T-cell (primary cell): ENCODE measurements around the gene EXOC4. TPM values are rescaled to one million over a fixed set of nuclear protein-coding genes. Genes with fewer than 3 reads are reported as not detected.
A peak's percentile ranks its signal among the peaks of the same experiment; 100 is the strongest.

Experiments
- ATAC-seq, 4 experiments: fragments of 200-7000 bp in 3 of 4; fragments of 150-1000 bp in 1 of 4; cut with Tn5 transposase; replicated peaks in 1 of 4; 1 replicate in 3 of 4; 2 replicates in 1 of 4; pipeline ENCODE4 v1.10.0; 2021; ENCODE audit warnings: moderate library complexity in 3 of 4, mild to moderate bottlenecking in 2 of 4, moderate number of reproducible peaks in 1 of 4
- CTCF ChIA-PET, 2 donors: fragments of 300-600 bp; sonication (Branson Sonifier 250); formaldehyde crosslinking; loops; one replicate each; lab custom pipeline; 2022; ENCODE audit warnings: antibody characterized with exemption in 2 of 2; lab: Charles Lee
- POLR2A ChIA-PET, 2 donors: fragments of 300-600 bp; sonication (Branson Sonifier 250); formaldehyde crosslinking; loops; one replicate each; lab custom pipeline; 2022; ENCODE audit warnings: antibody characterized with exemption in 2 of 2; lab: Charles Lee
- DNase-seq, 35 experiments: peaks; one replicate each; pipeline versions ENCODE4 v3.0.0 to v3.0.0-alpha.2; 2013 to 2023
- H3K27ac ChIP-seq: one replicate; pipeline ENCODE4 v1.5.1; 2013; ENCODE audit warnings: low read length
- H3K27me3 ChIP-seq, 2 experiments: replicated peaks in 1 of 2; 1 replicate in 1 of 2; 2 replicates in 1 of 2; pipeline versions ENCODE4 v1.6.1 to v1.7.0; 2013; ENCODE audit warnings: low read length in 1 of 2, mixed read lengths in 1 of 2; ENCODE audit not compliant: control insufficient read depth in 2 of 2, insufficient read depth in 2 of 2; ENCODE audit errors: extremely low read depth in 1 of 2
- H3K36me3 ChIP-seq, 2 donors: 1 replicate in 1 of 2; 2 replicates in 1 of 2; pipeline versions ENCODE4 v1.6.1 to v1.7.0; 2013; ENCODE audit warnings: low read length in 1 of 2; ENCODE audit not compliant: control insufficient read depth in 2 of 2, insufficient read depth in 1 of 2; ENCODE audit errors: extremely low read depth in 1 of 2
- H3K4me1 ChIP-seq, 2 experiments: 1 replicate in 1 of 2; 2 replicates in 1 of 2; pipeline versions ENCODE4 v1.6.1 to v1.7.0; 2013; ENCODE audit warnings: low read length in 2 of 2, mixed read lengths in 1 of 2; ENCODE audit not compliant: insufficient read depth in 2 of 2, control insufficient read depth in 1 of 2; ENCODE audit errors: extremely low read depth in 1 of 2
- H3K4me3 ChIP-seq, 2 donors: 1 replicate in 1 of 2; 2 replicates in 1 of 2; pipeline versions ENCODE4 v1.5.1 to v1.7.0; 2013; ENCODE audit warnings: mild to moderate bottlenecking in 2 of 2, low read length in 1 of 2, moderate library complexity in 1 of 2; ENCODE audit not compliant: control insufficient read depth in 1 of 2; ENCODE audit errors: extremely low read depth in 1 of 2
- H3K9me3 ChIP-seq: 2 replicates; pipeline ENCODE4 v1.7.0; 2013
- H3K27ac Mint-ChIP-seq, 2 donors: one replicate each; pipeline ENCODE4 v1.8.0; 2020 to 2021; ENCODE audit warnings: mild to moderate bottlenecking in 2 of 2, mixed read lengths in 2 of 2
- H3K27me3 Mint-ChIP-seq, 2 donors: one replicate each; pipeline ENCODE4 v1.8.0; 2021 to 2022; ENCODE audit warnings: mixed read lengths in 2 of 2
- H3K36me3 Mint-ChIP-seq: one replicate; pipeline ENCODE4 v1.8.0; 2021; ENCODE audit warnings: mixed read lengths
- H3K4me1 Mint-ChIP-seq, 3 donors: one replicate each; pipeline ENCODE4 v1.8.0; 2020 to 2022; ENCODE audit warnings: mixed read lengths in 3 of 3, mild to moderate bottlenecking in 1 of 3
- H3K4me3 Mint-ChIP-seq, 3 donors: one replicate each; pipeline ENCODE4 v1.8.0; 2020 to 2022; ENCODE audit warnings: mild to moderate bottlenecking in 3 of 3, mixed read lengths in 3 of 3, moderate library complexity in 3 of 3
- H3K9me3 Mint-ChIP-seq, 3 donors: one replicate each; pipeline ENCODE4 v1.8.0; 2020 to 2022; ENCODE audit warnings: mixed read lengths in 3 of 3
- WGBS: methylation state at CpG from one replicate; pipeline ENCODE4 v1.1.5; 2013; ENCODE audit warnings: missing lambda C conversion rate; ENCODE audit not compliant: insufficient coverage; 5-methylcytosine and 5-hydroxymethylcytosine counted together
- total RNA-seq, 35 experiments: library from RNA in 6 of 35; stranded (reverse) in 6 of 35; fragments of 120-200 nt in 1 of 35; gene quantifications; one replicate each; pipeline versions ENCODE4 v1.2.1 to v1.2.4 and lab custom pipeline; 2013 to 2026

The EXOC4 gene
- total RNA-seq, 5 donors from 2014 or later (not counting 1 experiment from before 2014, with no cell fraction given): 58.2 to 108 (median 64.8) TPM

- no peak overlapping the region for H3K4me3 Mint-ChIP-seq
- peaks cover 0 to 5% (median 3%) of the 10 kb centered on the region in 3 donors for H3K9me3 Mint-ChIP-seq
- ATAC-seq (no peak), DNase-seq (no peak)
- no peak overlapping the region for H3K27ac Mint-ChIP-seq
- CTCF ChIA-PET: no interaction called here
- H3K4me1 Mint-ChIP-seq: peaks cover 0 to 3% (median 3%) of the 10 kb centered on the region in 3 donors
- H3K4me3 ChIP-seq: no peak overlapping the region
- POLR2A ChIA-PET: no interaction called here
- no peaks in the 10 kb centered on the region for H3K27me3 ChIP-seq
- H3K36me3 ChIP-seq: no peaks in the 10 kb centered on the region
- no peaks in the 10 kb centered on the region for H3K9me3 ChIP-seq
- peaks cover 21% of the 10 kb centered on the region for H3K36me3 Mint-ChIP-seq
- no peaks in the 10 kb centered on the region for H3K4me1 ChIP-seq
- 89% methylated on average over 2 of the region's 3 CpGs for WGBS
- no peaks in the 10 kb centered on the region for H3K27me3 Mint-ChIP-seq
- no peak overlapping the region for H3K27ac ChIP-seq
These were observed 251.9 kb downstream of the EXOC4 start for GRCh38 chr7:133504825-133505224.

- H3K4me1 Mint-ChIP-seq: peaks cover 0 to 5% (median under 1%) of the 10 kb centered on the region in 3 donors
These were observed 256.9 kb downstream of the EXOC4 start for GRCh38 chr7:133509822-133510221.

GRCh38 chr7:133510326-133511055 lies 257.6 kb downstream of the EXOC4 start:
- Histone ChIP-seq H3K4me1 (no peaks in the 10 kb centered on the region), H3K36me3 (no peaks in the 10 kb centered on the region), H3K4me3 (no peak overlapping the region), H3K27ac (no peak overlapping the region), H3K9me3 (no peaks in the 10 kb centered on the region), H3K27me3 (no peaks in the 10 kb centered on the region)
- no peak for ATAC-seq
- DNase-seq: no peak
- Mint-ChIP-seq H3K9me3 (peaks cover 3 to 11% (median 9%) of the 10 kb centered on the region in 3 donors), H3K4me1 (peaks cover 0 to 5% (median 0%) of the 10 kb centered on the region in 3 donors), H3K27me3 (no peaks in the 10 kb centered on the region), H3K4me3 (no peak overlapping the region), H3K36me3 (peaks cover 42% of the 10 kb centered on the region), H3K27ac (no peak overlapping the region)
- ChIA-PET CTCF (no interaction called here), POLR2A (interaction anchor here in 1 of 2 donors (0.5 kb wide), 1 partner anchor 80 kb away, joined by 4 read pairs; no protein-coding TSS in a partner anchor)
- WGBS: no CpG with 5 or more reads among the region's 4 CpGs

More at GRCh38 chr7:133509822-133510221, 256.9 kb downstream of the EXOC4 start:
- Histone ChIP-seq H3K9me3 (no peaks in the 10 kb centered on the region), H3K36me3 (no peaks in the 10 kb centered on the region), H3K27me3 (no peaks in the 10 kb centered on the region), H3K27ac (no peak overlapping the region), H3K4me1 (no peaks in the 10 kb centered on the region), H3K4me3 (no peak overlapping the region)
- CTCF ChIA-PET: no interaction called here
- Mint-ChIP-seq H3K36me3 (peaks cover 42% of the 10 kb centered on the region), H3K9me3 (peaks cover 3 to 11% (median 9%) of the 10 kb centered on the region in 3 donors), H3K27ac (no peak overlapping the region), H3K4me3 (no peak overlapping the region), H3K27me3 (no peaks in the 10 kb centered on the region)
- DNase-seq (no peak), ATAC-seq (no peak)
- no CpG with 5 or more reads among the region's 5 CpGs for WGBS
- POLR2A ChIA-PET: no interaction called here

GRCh38 chr7:133511252-133511651 lies 258.4 kb downstream of the EXOC4 start:
- Histone ChIP-seq H3K4me3 (no peak overlapping the region), H3K4me1 (no peaks in the 10 kb centered on the region), H3K9me3 (no peaks in the 10 kb centered on the region), H3K36me3 (no peaks in the 10 kb centered on the region), H3K27me3 (no peaks in the 10 kb centered on the region), H3K27ac (no peak overlapping the region)
- peaks cover 0 to 5% (median 0%) of the 10 kb centered on the region in 3 donors for H3K4me1 Mint-ChIP-seq
- H3K4me3 Mint-ChIP-seq: no peak overlapping the region
- H3K36me3 Mint-ChIP-seq: peaks cover 44% of the 10 kb centered on the region
- WGBS: 100% methylated on average over 1 of the region's 3 CpGs
- POLR2A ChIA-PET: interaction anchor here in 1 of 2 donors (0.5 kb wide), 1 partner anchor 79 kb away, joined by 4 read pairs; no protein-coding TSS in a partner anchor
- DNase-seq (no peak), ATAC-seq (no peak)
- H3K27me3 Mint-ChIP-seq: no peaks in the 10 kb centered on the region
- CTCF ChIA-PET: no interaction called here
- H3K27ac Mint-ChIP-seq: no peak overlapping the region
- H3K9me3 Mint-ChIP-seq: peaks cover 3 to 11% (median 9%) of the 10 kb centered on the region in 3 donors

- Mint-ChIP-seq H3K27ac (no peak overlapping the region), H3K36me3 (peaks cover 47% of the 10 kb centered on the region), H3K4me1 (peaks cover 0 to 5% (median 0%) of the 10 kb centered on the region in 3 donors), H3K4me3 (no peak overlapping the region), H3K27me3 (no peaks in the 10 kb centered on the region), H3K9me3 (peaks cover 3 to 11% (median 9%) of the 10 kb centered on the region in 3 donors)
- no peaks in the 10 kb centered on the region for H3K4me1 ChIP-seq
- H3K9me3 ChIP-seq: no peaks in the 10 kb centered on the region
- H3K36me3 ChIP-seq: no peaks in the 10 kb centered on the region
- no peak overlapping the region for H3K4me3 ChIP-seq
- DNase-seq (no peak), ATAC-seq (no peak)
- H3K27me3 ChIP-seq: no peaks in the 10 kb centered on the region
- no CpG with 5 or more reads among the region's 5 CpGs for WGBS
- no peak overlapping the region for H3K27ac ChIP-seq
- ChIA-PET CTCF (no interaction called here), POLR2A (no interaction called here)
These were observed 258.8 kb downstream of the EXOC4 start for GRCh38 chr7:133511708-133512107.

- peaks cover 3 to 11% (median 9%) of the 10 kb centered on the region in 3 donors for H3K9me3 Mint-ChIP-seq
- WGBS: 100% methylated on average over 5 of the region's 11 CpGs
- POLR2A ChIA-PET: no interaction called here
- no peak overlapping the region for H3K4me3 Mint-ChIP-seq
- H3K27ac Mint-ChIP-seq: no peak overlapping the region
- CTCF ChIA-PET: interaction anchor here in 1 of 2 donors (0.6 kb wide), 1 partner anchor 9 kb away, joined by 3 read pairs; no protein-coding TSS in a partner anchor
- H3K4me1 Mint-ChIP-seq: peaks cover 0 to 5% (median 0%) of the 10 kb centered on the region in 3 donors
- peaks cover 50% of the 10 kb centered on the region for H3K36me3 Mint-ChIP-seq
- H3K4me1 ChIP-seq: no peaks in the 10 kb centered on the region
- H3K27ac ChIP-seq: no peak overlapping the region
- no peaks in the 10 kb centered on the region for H3K27me3 Mint-ChIP-seq
- DNase-seq (peak in 1 of 35 experiments; percentile 5), ATAC-seq (no peak)
- no peaks in the 10 kb centered on the region for H3K36me3 ChIP-seq
- H3K4me3 ChIP-seq: no peak overlapping the region
- H3K9me3 ChIP-seq: no peaks in the 10 kb centered on the region
- no peaks in the 10 kb centered on the region for H3K27me3 ChIP-seq
These were observed 259.7 kb downstream of the EXOC4 start for GRCh38 chr7:133512560-133512959.
